ENCODE results near the gene EIF5AL1.
"Not testable (repeated sequence)": the region's sequence is repeated elsewhere in the genome, so short reads cannot be mapped to it uniquely, and the experiment has no call there.

The EIF5AL1 gene

GRCh38 chr10:79507440-79508167 lies 4.7 kb upstream of the EIF5AL1 start:
- no peak overlapping the region for H3K27ac ChIP-seq (ENCODE audit: low read depth in 2 of 2, low read length in 2 of 2)
- peaks cover 2% of the 10 kb centered on the region in 2 donors for H3K27me3 ChIP-seq (ENCODE audit: control insufficient read depth in 2 of 2, insufficient read depth in 2 of 2, low read length in 2 of 2)
- no peaks in the 10 kb centered on the region for H3K36me3 ChIP-seq (ENCODE audit: control insufficient read depth in 2 of 2, insufficient read depth in 2 of 2, low read length in 2 of 2)
- H3K9ac ChIP-seq (ENCODE audit: low read depth in 1 of 2, low read length in 2 of 2), result no peak overlapping the region
- no peak overlapping the region for H3K4me3 ChIP-seq (ENCODE audit: low read length in 2 of 2)
- H3K4me1 ChIP-seq (ENCODE audit: control insufficient read depth in 2 of 2, insufficient read depth in 2 of 2, low read length in 2 of 2), result no peaks in the 10 kb centered on the region
- H3K9me3 ChIP-seq (ENCODE audit: control insufficient read depth in 2 of 2, low read length in 2 of 2), result no peaks in the 10 kb centered on the region

- not testable (repeated sequence) for H3K9me3 ChIP-seq (ENCODE audit: control insufficient read depth in 2 of 2, low read length in 2 of 2); H3K4me3 ChIP-seq (ENCODE audit: low read length in 2 of 2); H3K9ac ChIP-seq (ENCODE audit: low read depth in 1 of 2, low read length in 2 of 2); H3K27me3 ChIP-seq (ENCODE audit: control insufficient read depth in 2 of 2, insufficient read depth in 2 of 2, low read length in 2 of 2); H3K27ac ChIP-seq (ENCODE audit: low read depth in 2 of 2, low read length in 2 of 2); H3K4me1 ChIP-seq (ENCODE audit: control insufficient read depth in 2 of 2, insufficient read depth in 2 of 2, low read length in 2 of 2); H3K36me3 ChIP-seq (ENCODE audit: control insufficient read depth in 2 of 2, insufficient read depth in 2 of 2, low read length in 2 of 2)
Observed at GRCh38 chr10:79508245-79508644, 4.1 kb upstream of the EIF5AL1 start.

GRCh38 chr10:79509306-79509933 lies 2.9 kb upstream of the EIF5AL1 start:
- H3K9me3 ChIP-seq (ENCODE audit: control insufficient read depth in 2 of 2, low read length in 2 of 2); H3K9ac ChIP-seq (ENCODE audit: low read depth in 1 of 2, low read length in 2 of 2); H3K27ac ChIP-seq (ENCODE audit: low read depth in 2 of 2, low read length in 2 of 2); H3K4me3 ChIP-seq (ENCODE audit: low read length in 2 of 2); H3K36me3 ChIP-seq (ENCODE audit: control insufficient read depth in 2 of 2, insufficient read depth in 2 of 2, low read length in 2 of 2); H3K4me1 ChIP-seq (ENCODE audit: control insufficient read depth in 2 of 2, insufficient read depth in 2 of 2, low read length in 2 of 2); H3K27me3 ChIP-seq (ENCODE audit: control insufficient read depth in 2 of 2, insufficient read depth in 2 of 2, low read length in 2 of 2): not testable (repeated sequence)

GRCh38 chr10:79509934-79510508 lies 2.3 kb upstream of the EIF5AL1 start:
- not testable (repeated sequence) for H3K4me1 ChIP-seq (ENCODE audit: control insufficient read depth in 2 of 2, insufficient read depth in 2 of 2, low read length in 2 of 2); H3K9ac ChIP-seq (ENCODE audit: low read depth in 1 of 2, low read length in 2 of 2); H3K27ac ChIP-seq (ENCODE audit: low read depth in 2 of 2, low read length in 2 of 2); H3K36me3 ChIP-seq (ENCODE audit: control insufficient read depth in 2 of 2, insufficient read depth in 2 of 2, low read length in 2 of 2); H3K9me3 ChIP-seq (ENCODE audit: control insufficient read depth in 2 of 2, low read length in 2 of 2); H3K27me3 ChIP-seq (ENCODE audit: control insufficient read depth in 2 of 2, insufficient read depth in 2 of 2, low read length in 2 of 2); H3K4me3 ChIP-seq (ENCODE audit: low read length in 2 of 2)

- not testable (repeated sequence) for H3K4me1 ChIP-seq (ENCODE audit: control insufficient read depth in 2 of 2, insufficient read depth in 2 of 2, low read length in 2 of 2); H3K27me3 ChIP-seq (ENCODE audit: control insufficient read depth in 2 of 2, insufficient read depth in 2 of 2, low read length in 2 of 2); H3K9me3 ChIP-seq (ENCODE audit: control insufficient read depth in 2 of 2, low read length in 2 of 2); H3K9ac ChIP-seq (ENCODE audit: low read depth in 1 of 2, low read length in 2 of 2); H3K27ac ChIP-seq (ENCODE audit: low read depth in 2 of 2, low read length in 2 of 2); H3K4me3 ChIP-seq (ENCODE audit: low read length in 2 of 2); H3K36me3 ChIP-seq (ENCODE audit: control insufficient read depth in 2 of 2, insufficient read depth in 2 of 2, low read length in 2 of 2)
Observed at GRCh38 chr10:79516532-79517205, 4.3 kb downstream of the EIF5AL1 start.

GRCh38 chr10:79517567-79517966 lies 5.2 kb downstream of the EIF5AL1 start:
- H3K4me3 ChIP-seq (ENCODE audit: low read length in 2 of 2); H3K9ac ChIP-seq (ENCODE audit: low read depth in 1 of 2, low read length in 2 of 2); H3K4me1 ChIP-seq (ENCODE audit: control insufficient read depth in 2 of 2, insufficient read depth in 2 of 2, low read length in 2 of 2); H3K36me3 ChIP-seq (ENCODE audit: control insufficient read depth in 2 of 2, insufficient read depth in 2 of 2, low read length in 2 of 2); H3K9me3 ChIP-seq (ENCODE audit: control insufficient read depth in 2 of 2, low read length in 2 of 2); H3K27me3 ChIP-seq (ENCODE audit: control insufficient read depth in 2 of 2, insufficient read depth in 2 of 2, low read length in 2 of 2); H3K27ac ChIP-seq (ENCODE audit: low read depth in 2 of 2, low read length in 2 of 2): not testable (repeated sequence)

- H3K9me3 ChIP-seq (ENCODE audit: control insufficient read depth in 2 of 2, low read length in 2 of 2); H3K4me3 ChIP-seq (ENCODE audit: low read length in 2 of 2); H3K36me3 ChIP-seq (ENCODE audit: control insufficient read depth in 2 of 2, insufficient read depth in 2 of 2, low read length in 2 of 2); H3K27ac ChIP-seq (ENCODE audit: low read depth in 2 of 2, low read length in 2 of 2); H3K4me1 ChIP-seq (ENCODE audit: control insufficient read depth in 2 of 2, insufficient read depth in 2 of 2, low read length in 2 of 2); H3K27me3 ChIP-seq (ENCODE audit: control insufficient read depth in 2 of 2, insufficient read depth in 2 of 2, low read length in 2 of 2); H3K9ac ChIP-seq (ENCODE audit: low read depth in 1 of 2, low read length in 2 of 2): not testable (repeated sequence)
Observed at GRCh38 chr10:79521751-79522150, 9.4 kb downstream of the EIF5AL1 start.

- not testable (repeated sequence) for H3K4me3 ChIP-seq (ENCODE audit: low read length in 2 of 2); H3K27ac ChIP-seq (ENCODE audit: low read depth in 2 of 2, low read length in 2 of 2); H3K9me3 ChIP-seq (ENCODE audit: control insufficient read depth in 2 of 2, low read length in 2 of 2); H3K36me3 ChIP-seq (ENCODE audit: control insufficient read depth in 2 of 2, insufficient read depth in 2 of 2, low read length in 2 of 2); H3K9ac ChIP-seq (ENCODE audit: low read depth in 1 of 2, low read length in 2 of 2); H3K27me3 ChIP-seq (ENCODE audit: control insufficient read depth in 2 of 2, insufficient read depth in 2 of 2, low read length in 2 of 2); H3K4me1 ChIP-seq (ENCODE audit: control insufficient read depth in 2 of 2, insufficient read depth in 2 of 2, low read length in 2 of 2)
Observed at GRCh38 chr10:79522464-79522863, 10.1 kb downstream of the EIF5AL1 start.

- H3K9me3 ChIP-seq (ENCODE audit: control insufficient read depth in 2 of 2, low read length in 2 of 2); H3K4me1 ChIP-seq (ENCODE audit: control insufficient read depth in 2 of 2, insufficient read depth in 2 of 2, low read length in 2 of 2); H3K4me3 ChIP-seq (ENCODE audit: low read length in 2 of 2); H3K27me3 ChIP-seq (ENCODE audit: control insufficient read depth in 2 of 2, insufficient read depth in 2 of 2, low read length in 2 of 2); H3K27ac ChIP-seq (ENCODE audit: low read depth in 2 of 2, low read length in 2 of 2); H3K9ac ChIP-seq (ENCODE audit: low read depth in 1 of 2, low read length in 2 of 2); H3K36me3 ChIP-seq (ENCODE audit: control insufficient read depth in 2 of 2, insufficient read depth in 2 of 2, low read length in 2 of 2): not testable (repeated sequence)
Observed at GRCh38 chr10:79523157-79523853, 11.0 kb downstream of the EIF5AL1 start.

Data from mucosa of rectum (tissue), 2 donors.